Neural crest cell (in vitro differentiated cells): ENCODE data around the gene AGAP3. TPM values are rescaled to one million over a fixed set of nuclear protein-coding genes. Genes with fewer than 3 reads are reported as not detected.

Experiments used
- DNase-seq: peaks from one replicate; pipeline ENCODE4 v3.0.0; 2021; ENCODE audit warnings: low read depth, mixed read lengths, low spot score
- H3K27ac Mint-ChIP-seq: one replicate; pipeline ENCODE4 v1.8.0; 2021; ENCODE audit warnings: mild to moderate bottlenecking, mixed read lengths; ENCODE audit not compliant: unreplicated experiment
- H3K27me3 Mint-ChIP-seq: 2 replicates; pipeline ENCODE4 v1.8.0; 2021; ENCODE audit warnings: low read depth, mild to moderate bottlenecking, mixed read lengths
- H3K36me3 Mint-ChIP-seq: 2 replicates; pipeline ENCODE4 v1.8.0; 2021; ENCODE audit warnings: low read depth, mild to moderate bottlenecking, mixed read lengths
- H3K4me1 Mint-ChIP-seq: 2 replicates; pipeline ENCODE4 v1.8.0; 2021; ENCODE audit warnings: mixed read lengths
- H3K4me3 Mint-ChIP-seq: one replicate; pipeline ENCODE4 v1.8.0; 2021; ENCODE audit warnings: mild to moderate bottlenecking, mixed read lengths
- H3K9me3 Mint-ChIP-seq: 2 replicates; pipeline ENCODE4 v1.8.0; 2021; ENCODE audit warnings: mixed read lengths
- total RNA-seq: library from RNA; stranded (reverse); gene quantifications from 2 replicates; pipeline ENCODE4 v1.2.1, GENCODE V29; 2021
- TF ChIP-seq, protein P1 (sequence below): fragments of 200-600 bp; sonication (generic); conservative IDR thresholded peaks from 2 replicates; pipeline ENCODE4 v1.5.0; 2021; ENCODE audit warnings: antibody characterized with exemption, mild to moderate bottlenecking

AGAP3 gene
- total RNA-seq, 1 donor from 2014 or later, result 139 TPM

DNA sequence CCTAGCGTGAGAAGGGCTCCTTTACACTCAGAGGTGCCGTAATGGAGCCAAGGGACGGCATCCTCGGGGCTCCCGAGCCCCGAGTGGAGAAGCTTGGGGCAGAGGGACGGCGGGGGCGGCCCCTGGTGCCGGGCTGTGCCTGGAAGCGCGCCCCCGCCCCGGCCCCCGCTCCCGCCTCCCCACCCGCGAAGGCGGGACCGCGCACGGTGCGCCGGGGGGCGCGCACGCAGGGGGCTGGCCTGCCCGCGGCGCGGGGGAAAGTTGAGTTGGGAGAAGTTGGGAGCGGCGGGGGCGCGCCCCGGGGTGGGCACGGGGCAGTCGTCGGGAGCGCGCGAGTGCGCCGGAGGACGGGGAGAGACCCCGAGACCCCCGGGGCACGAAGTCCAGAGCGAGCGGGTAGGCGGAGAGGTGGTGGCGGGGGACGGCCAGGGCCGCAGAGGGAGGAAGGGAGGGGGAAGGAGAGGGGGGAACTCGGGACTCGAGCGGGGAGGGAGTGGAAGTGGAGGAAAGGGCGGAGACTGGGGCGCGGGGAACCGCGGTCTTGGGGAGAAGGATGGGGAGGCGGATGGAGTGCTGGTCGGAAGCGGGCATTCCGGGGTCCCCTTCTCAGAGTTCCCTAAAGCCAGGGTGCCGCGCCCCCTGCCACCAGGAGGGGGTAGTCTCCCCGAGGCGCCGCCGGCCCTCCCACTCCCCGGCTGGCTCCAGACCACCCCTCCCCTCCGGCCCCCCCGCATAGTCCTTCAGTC lies 26.7 kb upstream of the AGAP3 start, which contains the start of gene SLC4A2:
Gene SLC4A2 (plus strand): TSS at position 223 of the 746 bp plus-strand sequence. CDS start 2,399 bp downstream, outside the sequence.
- H3K4me3 Mint-ChIP-seq, result peak within 1 kb of the TSS; percentile 96
- TF ChIP-seq, protein P1, sequence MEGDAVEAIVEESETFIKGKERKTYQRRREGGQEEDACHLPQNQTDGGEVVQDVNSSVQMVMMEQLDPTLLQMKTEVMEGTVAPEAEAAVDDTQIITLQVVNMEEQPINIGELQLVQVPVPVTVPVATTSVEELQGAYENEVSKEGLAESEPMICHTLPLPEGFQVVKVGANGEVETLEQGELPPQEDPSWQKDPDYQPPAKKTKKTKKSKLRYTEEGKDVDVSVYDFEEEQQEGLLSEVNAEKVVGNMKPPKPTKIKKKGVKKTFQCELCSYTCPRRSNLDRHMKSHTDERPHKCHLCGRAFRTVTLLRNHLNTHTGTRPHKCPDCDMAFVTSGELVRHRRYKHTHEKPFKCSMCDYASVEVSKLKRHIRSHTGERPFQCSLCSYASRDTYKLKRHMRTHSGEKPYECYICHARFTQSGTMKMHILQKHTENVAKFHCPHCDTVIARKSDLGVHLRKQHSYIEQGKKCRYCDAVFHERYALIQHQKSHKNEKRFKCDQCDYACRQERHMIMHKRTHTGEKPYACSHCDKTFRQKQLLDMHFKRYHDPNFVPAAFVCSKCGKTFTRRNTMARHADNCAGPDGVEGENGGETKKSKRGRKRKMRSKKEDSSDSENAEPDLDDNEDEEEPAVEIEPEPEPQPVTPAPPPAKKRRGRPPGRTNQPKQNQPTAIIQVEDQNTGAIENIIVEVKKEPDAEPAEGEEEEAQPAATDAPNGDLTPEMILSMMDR, result peak; percentile 68

DNA sequence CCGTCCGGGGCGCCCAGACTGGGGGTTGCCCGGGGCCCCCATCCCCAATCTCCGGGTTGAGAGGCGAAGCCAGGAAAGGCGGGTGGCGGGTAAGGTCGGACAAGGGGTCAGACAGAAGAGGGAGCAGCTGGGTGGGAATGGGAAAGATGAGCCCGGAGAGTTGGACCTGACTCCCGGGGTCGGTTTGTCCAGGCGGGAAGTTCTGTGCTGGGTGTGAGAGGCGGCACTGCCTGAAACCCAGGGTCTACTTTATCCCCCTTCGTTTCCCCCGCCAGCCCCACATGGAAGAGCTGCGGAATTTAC lies 26.2 kb upstream of the AGAP3 start:
- TF ChIP-seq, protein P1, result peak; percentile 36
- peak overlapping the region; percentile 19 for H3K27ac Mint-ChIP-seq
- DNase-seq, result no peak
- H3K4me1 Mint-ChIP-seq, result peaks cover 53% of the 10 kb centered on the region
- H3K27me3 Mint-ChIP-seq, result no peaks in the 10 kb centered on the region
- H3K36me3 Mint-ChIP-seq, result no peaks in the 10 kb centered on the region
- peak overlapping the region; percentile 92 for H3K4me3 Mint-ChIP-seq
- no peaks in the 10 kb centered on the region for H3K9me3 Mint-ChIP-seq

More for the DNA sequence above, 26.7 kb upstream of the AGAP3 start, which contains the start of gene SLC4A2:
- Mint-ChIP-seq H3K27ac (peak within 1 kb of the TSS; percentile 95), H3K36me3 (no peaks in the 10 kb centered on the region), H3K27me3 (no peaks in the 10 kb centered on the region), H3K9me3 (no peaks in the 10 kb centered on the region), H3K4me1 (peaks cover 53% of the 10 kb centered on the region)
- DNase-seq, result peak; percentile 61

- Mint-ChIP-seq H3K36me3 (no peaks in the 10 kb centered on the region), H3K9me3 (no peaks in the 10 kb centered on the region), H3K27me3 (no peaks in the 10 kb centered on the region), H3K4me3 (peak overlapping the region; percentile 92), H3K27ac (peak overlapping the region; percentile 19), H3K4me1 (peaks cover 53% of the 10 kb centered on the region)
- TF ChIP-seq, protein P1, result no peak
- no peak for DNase-seq
Measured at GRCh38 chr7:151060416-151061212, 25.7 kb upstream of the AGAP3 start.

DNA sequence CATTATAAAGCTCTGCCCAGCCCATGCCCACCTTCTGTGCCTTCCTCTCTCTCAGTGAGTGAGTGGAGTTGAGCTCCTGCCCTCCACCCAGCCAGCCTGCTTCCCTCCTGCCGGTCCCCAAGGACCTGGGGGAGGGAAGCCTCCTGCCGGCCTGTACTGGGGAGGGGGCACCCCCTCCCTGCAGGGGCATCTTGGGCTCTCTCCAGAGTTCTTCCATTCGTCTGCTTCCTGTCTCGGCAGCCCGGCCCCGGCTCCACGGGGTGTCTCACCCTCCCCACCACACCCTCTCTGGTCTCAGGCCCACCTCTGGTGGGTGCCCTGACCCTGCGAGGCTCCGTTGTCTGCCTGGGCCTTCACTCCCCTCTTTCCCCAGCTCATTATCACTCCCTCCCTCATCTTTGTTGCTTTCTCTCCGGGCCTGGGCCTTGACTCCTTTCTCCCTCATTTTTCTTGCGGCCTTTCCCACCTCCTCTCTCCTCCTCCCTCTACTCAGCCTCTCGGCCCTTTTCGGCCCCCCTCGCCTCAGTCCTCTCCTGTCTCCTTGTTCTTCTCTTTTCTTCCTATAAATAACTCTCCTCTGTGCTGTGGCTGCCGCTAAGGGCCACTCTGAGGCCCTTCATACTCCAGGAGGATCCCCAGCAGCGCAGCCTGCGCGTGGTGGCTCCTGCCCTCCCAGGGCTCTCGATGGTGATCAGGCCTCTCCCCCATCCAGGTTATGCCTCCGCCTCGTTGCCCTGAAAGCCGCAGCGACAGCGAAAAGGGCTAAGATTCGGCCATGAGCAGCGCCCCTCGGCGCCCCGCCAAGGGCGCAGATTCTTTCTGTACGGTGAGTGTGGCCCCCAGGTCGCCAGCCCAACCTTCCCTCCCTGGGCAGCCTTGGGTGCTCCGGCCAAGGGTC lies 24.8 kb upstream of the AGAP3 start:
- TF ChIP-seq, protein P1, result no peak
- no peak for DNase-seq
- H3K4me1 Mint-ChIP-seq, result peaks cover 47% of the 10 kb centered on the region
- H3K27ac Mint-ChIP-seq, result no peak overlapping the region
- H3K4me3 Mint-ChIP-seq, result peak overlapping the region; percentile 92
- no peaks in the 10 kb centered on the region for H3K9me3 Mint-ChIP-seq
- no peaks in the 10 kb centered on the region for H3K27me3 Mint-ChIP-seq
- H3K36me3 Mint-ChIP-seq, result no peaks in the 10 kb centered on the region

GRCh38 chr7:151062111-151062398 lies 24.2 kb upstream of the AGAP3 start:
- Mint-ChIP-seq H3K36me3 (no peaks in the 10 kb centered on the region), H3K4me3 (peak overlapping the region; percentile 92), H3K27ac (no peak overlapping the region), H3K27me3 (no peaks in the 10 kb centered on the region), H3K9me3 (no peaks in the 10 kb centered on the region), H3K4me1 (peaks cover 41% of the 10 kb centered on the region)
- DNase-seq, result no peak
- TF ChIP-seq, protein P1, result no peak
